Measurements from ENCODE around the gene ARHGAP10.

The ARHGAP10 gene

DNA sequence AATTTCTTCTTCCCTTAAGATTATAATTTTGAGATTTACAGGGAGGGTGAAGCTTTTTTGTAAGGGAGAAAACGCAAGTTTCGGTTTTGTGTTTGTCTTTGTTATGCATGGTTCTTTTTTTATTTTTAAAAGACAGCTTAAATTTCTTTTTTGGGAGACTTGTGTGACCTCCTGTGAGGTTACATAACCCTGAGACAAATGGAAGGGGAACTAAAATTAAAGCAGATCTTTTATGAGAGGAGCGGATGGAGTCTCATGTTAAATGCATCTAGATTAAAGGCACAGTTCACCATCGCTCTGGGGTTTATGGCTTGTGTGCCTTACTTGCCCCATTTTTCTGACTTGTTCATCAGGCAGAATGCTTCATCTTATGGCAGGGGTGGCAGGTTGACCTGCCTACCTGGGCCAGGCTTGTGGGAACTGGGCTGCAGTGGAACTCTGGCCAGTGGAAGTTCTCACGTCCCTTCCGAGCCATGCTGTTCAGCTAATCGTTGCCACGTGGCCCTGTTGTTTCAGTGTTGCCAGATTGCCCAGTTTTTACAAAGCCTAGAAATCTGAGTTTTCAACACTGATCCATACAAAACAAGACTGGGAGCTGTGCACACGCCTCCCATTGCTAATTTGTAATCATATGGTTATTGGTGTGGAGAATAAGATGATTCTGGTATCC is 291.8 kb downstream of the ARHGAP10 start:
- Mint-ChIP-seq H3K36me3 (ENCODE audit: low read depth) (peaks cover 44% of the 10 kb centered on the region), H3K27me3 (ENCODE audit: low read depth, poor library complexity) (no peaks in the 10 kb centered on the region), H3K9me3 (peaks cover 15% of the 10 kb centered on the region), H3K4me3 (no peak overlapping the region), H3K27ac (no peak overlapping the region), H3K4me1 (no peaks in the 10 kb centered on the region)
- no peak for DNase-seq
- TF ChIP-seq, protein P1, sequence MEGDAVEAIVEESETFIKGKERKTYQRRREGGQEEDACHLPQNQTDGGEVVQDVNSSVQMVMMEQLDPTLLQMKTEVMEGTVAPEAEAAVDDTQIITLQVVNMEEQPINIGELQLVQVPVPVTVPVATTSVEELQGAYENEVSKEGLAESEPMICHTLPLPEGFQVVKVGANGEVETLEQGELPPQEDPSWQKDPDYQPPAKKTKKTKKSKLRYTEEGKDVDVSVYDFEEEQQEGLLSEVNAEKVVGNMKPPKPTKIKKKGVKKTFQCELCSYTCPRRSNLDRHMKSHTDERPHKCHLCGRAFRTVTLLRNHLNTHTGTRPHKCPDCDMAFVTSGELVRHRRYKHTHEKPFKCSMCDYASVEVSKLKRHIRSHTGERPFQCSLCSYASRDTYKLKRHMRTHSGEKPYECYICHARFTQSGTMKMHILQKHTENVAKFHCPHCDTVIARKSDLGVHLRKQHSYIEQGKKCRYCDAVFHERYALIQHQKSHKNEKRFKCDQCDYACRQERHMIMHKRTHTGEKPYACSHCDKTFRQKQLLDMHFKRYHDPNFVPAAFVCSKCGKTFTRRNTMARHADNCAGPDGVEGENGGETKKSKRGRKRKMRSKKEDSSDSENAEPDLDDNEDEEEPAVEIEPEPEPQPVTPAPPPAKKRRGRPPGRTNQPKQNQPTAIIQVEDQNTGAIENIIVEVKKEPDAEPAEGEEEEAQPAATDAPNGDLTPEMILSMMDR (IDR thresholded peaks at IDR 0.05): no peak

DNA sequence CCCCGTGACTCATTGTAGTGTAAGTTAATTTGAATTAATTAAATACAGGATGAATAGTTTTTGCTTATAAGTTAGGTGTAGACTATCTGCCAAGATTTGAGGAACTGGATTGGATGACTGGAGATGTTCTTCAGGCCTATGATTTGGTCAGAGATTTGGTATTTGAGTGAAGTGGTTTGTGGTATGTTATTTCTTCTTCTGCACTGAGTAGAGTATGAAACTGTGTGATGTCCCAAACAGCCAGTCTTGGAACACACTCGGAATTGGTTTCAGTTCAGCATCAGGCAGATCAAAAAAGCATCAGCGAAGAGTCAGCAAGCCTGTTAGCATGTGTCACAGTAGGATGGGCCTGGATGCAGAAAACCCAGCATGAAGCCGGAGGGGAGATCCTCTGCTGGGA is 294.1 kb downstream of the ARHGAP10 start:
- H3K4me1 Mint-ChIP-seq: peaks cover 15% of the 10 kb centered on the region
- no peaks in the 10 kb centered on the region for H3K27me3 Mint-ChIP-seq (ENCODE audit: low read depth, poor library complexity)
- H3K36me3 Mint-ChIP-seq (ENCODE audit: low read depth): peaks cover 46% of the 10 kb centered on the region
- H3K27ac Mint-ChIP-seq: no peak overlapping the region
- no peak overlapping the region for H3K4me3 Mint-ChIP-seq
- no peak for DNase-seq
- TF ChIP-seq, protein P1 (IDR thresholded peaks at IDR 0.05): no peak
- H3K9me3 Mint-ChIP-seq: peaks cover 20% of the 10 kb centered on the region

DNA sequence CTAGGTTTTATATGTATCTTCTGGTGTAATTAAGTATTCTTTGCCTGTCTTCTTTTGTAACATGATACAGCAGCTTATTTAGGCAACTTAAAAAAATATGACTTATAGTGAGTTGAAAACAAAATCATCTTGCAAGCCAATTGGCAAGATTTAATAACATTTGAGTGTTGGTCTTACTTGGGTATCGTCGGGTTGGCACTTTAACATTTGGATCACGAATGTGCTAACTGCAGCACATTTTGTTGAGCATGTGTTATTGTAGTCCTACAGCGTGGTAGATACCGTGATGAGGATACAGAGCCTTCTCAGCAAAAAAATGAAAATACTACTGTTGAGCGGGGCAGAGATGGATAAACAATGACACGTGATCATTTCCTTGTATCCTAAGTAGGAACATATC is 295.3 kb downstream of the ARHGAP10 start:
- TF ChIP-seq, protein P1 (IDR thresholded peaks at IDR 0.05): no peak
- Mint-ChIP-seq H3K27me3 (ENCODE audit: low read depth, poor library complexity) (no peaks in the 10 kb centered on the region), H3K36me3 (ENCODE audit: low read depth) (peaks cover 46% of the 10 kb centered on the region), H3K9me3 (peaks cover 20% of the 10 kb centered on the region), H3K4me1 (peaks cover 15% of the 10 kb centered on the region), H3K4me3 (no peak overlapping the region), H3K27ac (no peak overlapping the region)
- no peak for DNase-seq

DNA sequence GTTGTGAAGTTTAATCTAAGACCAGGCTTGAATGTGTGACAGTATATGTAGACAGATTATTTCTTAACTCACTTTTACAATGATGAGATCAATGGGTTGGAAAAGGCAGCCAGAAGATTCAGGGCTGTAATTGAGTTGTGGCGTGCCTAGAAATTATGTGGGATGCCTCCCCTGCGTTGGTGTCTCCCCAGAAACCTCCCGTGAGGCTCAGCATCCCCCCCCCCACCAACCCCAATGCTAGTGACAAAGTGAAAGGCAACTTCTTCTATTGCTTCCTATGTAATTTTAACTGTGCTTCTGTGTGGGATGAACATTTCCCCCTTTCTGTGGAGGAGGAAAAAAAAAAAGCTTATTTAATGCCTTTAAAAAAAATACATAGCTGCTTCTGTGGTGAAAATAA is 297.9 kb downstream of the ARHGAP10 start:
- peaks cover 20% of the 10 kb centered on the region for H3K9me3 Mint-ChIP-seq
- no peak overlapping the region for H3K4me3 Mint-ChIP-seq
- no peak for DNase-seq
- H3K36me3 Mint-ChIP-seq (ENCODE audit: low read depth): peaks cover 37% of the 10 kb centered on the region
- peak overlapping the region; percentile 79 for H3K27ac Mint-ChIP-seq
- no peaks in the 10 kb centered on the region for H3K27me3 Mint-ChIP-seq (ENCODE audit: low read depth, poor library complexity)
- TF ChIP-seq, protein P1 (IDR thresholded peaks at IDR 0.05): no peak
- H3K4me1 Mint-ChIP-seq: peaks cover 20% of the 10 kb centered on the region

DNA sequence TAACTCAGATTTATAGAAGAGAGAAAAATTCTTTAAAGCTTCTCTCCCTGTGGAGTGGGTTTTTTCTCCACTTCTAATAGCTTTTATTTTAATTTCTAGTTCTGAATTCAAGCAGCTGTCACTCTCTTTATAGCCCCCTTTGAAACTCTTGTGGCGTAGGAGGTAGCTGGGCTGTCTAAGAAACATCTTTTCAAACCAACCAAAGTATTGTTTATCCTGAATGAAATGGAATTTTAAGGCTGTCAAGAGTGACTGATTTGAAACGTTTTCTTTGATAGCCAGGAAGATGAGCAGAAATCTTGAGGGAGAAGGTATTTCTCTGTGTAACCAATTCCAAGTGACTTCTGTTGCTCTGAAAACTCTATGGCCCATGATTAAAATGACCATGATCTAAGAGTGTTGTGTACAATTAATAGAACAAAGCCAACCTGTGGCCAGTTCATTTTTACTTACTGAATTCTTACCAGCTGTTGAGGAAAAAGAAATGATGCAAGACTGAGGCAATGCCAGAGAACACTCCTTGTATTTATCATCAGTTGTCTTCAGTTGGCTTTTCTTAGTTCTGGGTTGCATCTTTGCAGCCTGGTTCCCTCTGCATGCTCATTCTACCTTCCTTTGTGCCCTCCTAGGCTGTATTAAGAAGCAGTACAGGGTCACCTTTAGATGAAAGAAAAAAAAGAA is 298.4 kb downstream of the ARHGAP10 start:
- Mint-ChIP-seq H3K27ac (peak overlapping the region; percentile 79), H3K4me1 (peaks cover 24% of the 10 kb centered on the region), H3K9me3 (peaks cover 20% of the 10 kb centered on the region), H3K4me3 (no peak overlapping the region), H3K36me3 (ENCODE audit: low read depth) (peaks cover 37% of the 10 kb centered on the region), H3K27me3 (ENCODE audit: low read depth, poor library complexity) (no peaks in the 10 kb centered on the region)
- TF ChIP-seq, protein P1 (IDR thresholded peaks at IDR 0.05): no peak
- DNase-seq: no peak

DNA sequence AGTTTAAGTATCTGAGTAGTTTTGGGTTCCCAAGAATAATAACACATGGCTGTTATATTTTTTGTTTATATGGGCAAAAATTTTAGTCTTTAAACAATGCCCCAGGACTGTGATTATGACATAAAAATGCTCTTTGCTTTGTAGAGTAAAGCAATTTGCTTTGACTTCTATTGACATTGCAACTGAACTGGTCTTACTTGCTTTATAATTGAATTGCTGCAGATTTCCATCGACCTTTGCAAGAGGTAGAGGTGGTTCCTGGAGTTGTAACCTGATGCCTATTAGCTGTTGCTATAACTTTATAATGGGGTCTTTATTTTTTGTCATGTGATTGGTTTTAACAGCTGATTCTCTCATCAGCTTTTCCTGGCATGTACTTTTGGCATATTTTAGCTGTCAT is 302.9 kb downstream of the ARHGAP10 start:
- DNase-seq: no peak
- no peaks in the 10 kb centered on the region for H3K27me3 Mint-ChIP-seq (ENCODE audit: low read depth, poor library complexity)
- no peak overlapping the region for H3K4me3 Mint-ChIP-seq
- H3K4me1 Mint-ChIP-seq: peaks cover 20% of the 10 kb centered on the region
- no peak overlapping the region for H3K27ac Mint-ChIP-seq
- TF ChIP-seq, protein P1 (IDR thresholded peaks at IDR 0.05): no peak
- peaks cover 12% of the 10 kb centered on the region for H3K36me3 Mint-ChIP-seq (ENCODE audit: low read depth)
- no peaks in the 10 kb centered on the region for H3K9me3 Mint-ChIP-seq

Measured in nephron progenitor cell (in vitro differentiated cells).